ENCODE data around the gene CCDC57.

DNA sequence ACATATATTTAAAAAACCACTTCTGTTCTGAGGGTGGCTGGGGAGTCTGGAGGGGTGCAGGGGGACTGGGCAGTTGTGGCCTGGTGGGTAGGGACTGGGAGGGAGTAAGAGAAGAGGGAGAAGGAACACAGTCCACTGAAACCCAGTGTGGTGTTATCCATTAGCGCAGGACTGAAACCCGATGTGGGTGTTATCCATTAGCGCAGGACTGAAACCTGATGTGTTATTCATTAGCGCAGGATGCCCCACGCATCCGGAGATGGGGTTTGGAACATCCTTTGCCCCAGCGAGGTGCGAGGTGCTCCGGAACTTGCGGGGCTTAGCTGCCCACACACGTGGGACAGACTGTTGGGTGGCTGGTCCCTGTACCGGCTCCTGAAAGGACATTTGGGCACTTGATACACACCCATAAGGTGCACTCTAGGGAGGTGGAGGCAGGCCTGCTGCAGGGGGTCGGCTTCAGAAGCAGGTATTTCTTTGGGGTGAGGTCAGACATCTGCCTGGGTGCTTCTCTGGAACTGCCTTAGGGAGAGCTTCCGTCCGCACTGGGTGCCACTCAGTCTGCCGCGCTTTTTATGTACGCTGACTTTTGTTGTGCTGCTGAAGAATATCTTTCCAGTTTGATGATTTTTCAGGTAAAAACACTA is 94.4 kb downstream of the CCDC57 start:
- TF ChIP-seq, protein P1, sequence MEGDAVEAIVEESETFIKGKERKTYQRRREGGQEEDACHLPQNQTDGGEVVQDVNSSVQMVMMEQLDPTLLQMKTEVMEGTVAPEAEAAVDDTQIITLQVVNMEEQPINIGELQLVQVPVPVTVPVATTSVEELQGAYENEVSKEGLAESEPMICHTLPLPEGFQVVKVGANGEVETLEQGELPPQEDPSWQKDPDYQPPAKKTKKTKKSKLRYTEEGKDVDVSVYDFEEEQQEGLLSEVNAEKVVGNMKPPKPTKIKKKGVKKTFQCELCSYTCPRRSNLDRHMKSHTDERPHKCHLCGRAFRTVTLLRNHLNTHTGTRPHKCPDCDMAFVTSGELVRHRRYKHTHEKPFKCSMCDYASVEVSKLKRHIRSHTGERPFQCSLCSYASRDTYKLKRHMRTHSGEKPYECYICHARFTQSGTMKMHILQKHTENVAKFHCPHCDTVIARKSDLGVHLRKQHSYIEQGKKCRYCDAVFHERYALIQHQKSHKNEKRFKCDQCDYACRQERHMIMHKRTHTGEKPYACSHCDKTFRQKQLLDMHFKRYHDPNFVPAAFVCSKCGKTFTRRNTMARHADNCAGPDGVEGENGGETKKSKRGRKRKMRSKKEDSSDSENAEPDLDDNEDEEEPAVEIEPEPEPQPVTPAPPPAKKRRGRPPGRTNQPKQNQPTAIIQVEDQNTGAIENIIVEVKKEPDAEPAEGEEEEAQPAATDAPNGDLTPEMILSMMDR (IDR thresholded peaks at IDR 0.05; ENCODE audit: insufficient read depth, low read length, poor library complexity, severe bottlenecking), result no peak
- no peak for TF ChIP-seq EZH2phosphoT487 (conservative IDR thresholded peaks at IDR 0.05; ENCODE audit: low read length)

Measured in SU-DHL-6 (cell line).